ENCODE results near the gene ABCB8. TPM values are rescaled to one million over a fixed set of nuclear protein-coding genes. Genes with fewer than 3 reads are reported as not detected.

Gene ABCB8
- total and polyA plus RNA-seq, 9 of the 15 experiments (the other 6 are each of a cell fraction or from before 2014, with no cell fraction given): 7.6 to 106 (median 36.3) TPM

DNA sequence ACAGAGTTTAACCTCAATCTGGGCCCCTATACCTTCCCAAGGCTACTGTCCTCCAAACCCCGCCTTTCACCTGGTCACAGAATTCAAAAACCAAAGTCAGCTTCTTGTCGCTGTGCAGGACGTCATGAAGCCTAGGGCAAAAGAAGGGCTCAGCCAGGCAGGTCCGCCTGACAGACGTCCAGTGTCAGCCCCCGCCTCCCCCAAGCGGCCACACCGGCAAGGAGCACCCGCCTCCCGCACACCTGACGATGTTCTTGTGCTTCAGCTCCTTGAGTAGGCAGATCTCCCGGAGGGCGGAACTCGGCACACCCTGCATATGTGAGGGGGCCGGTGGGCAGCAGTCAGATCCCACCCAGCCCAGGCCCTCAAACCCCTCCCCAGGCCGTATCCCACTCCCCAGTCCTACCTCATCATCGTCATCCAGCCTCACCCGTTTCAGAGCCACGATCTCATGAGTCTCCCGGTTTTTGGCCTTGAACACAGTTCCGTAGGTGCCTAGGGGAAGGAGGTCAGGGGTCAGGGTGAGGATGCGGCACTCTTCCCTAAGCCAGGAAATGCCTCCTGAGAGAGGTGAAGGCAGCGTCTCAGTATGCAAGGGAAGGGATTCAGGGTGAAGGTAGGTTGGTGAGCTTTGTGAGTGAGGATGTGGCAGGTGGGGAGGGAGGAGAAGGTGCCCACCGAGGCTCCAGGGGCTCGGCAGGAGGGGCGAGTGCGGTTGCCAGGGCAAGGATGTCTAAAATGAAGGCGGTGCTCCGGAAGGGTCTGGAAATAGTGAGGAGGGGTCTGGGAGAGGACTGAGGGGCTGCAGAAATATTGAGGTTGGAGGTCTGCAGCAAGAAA, 28.6 kb downstream of the ABCB8 start (continued):
- TF ChIP-seq ZSCAN32 (CRISPR knock-in tag; IDR thresholded peaks at IDR 0.05): no peak
- no peak for TF ChIP-seq C11orf30 (IDR thresholded peaks at IDR 0.05; ENCODE audit: low read depth)
- no peak for TF ChIP-seq E2F3 (CRISPR knock-in tag; IDR thresholded peaks at IDR 0.05)
- TF ChIP-seq, protein P1, sequence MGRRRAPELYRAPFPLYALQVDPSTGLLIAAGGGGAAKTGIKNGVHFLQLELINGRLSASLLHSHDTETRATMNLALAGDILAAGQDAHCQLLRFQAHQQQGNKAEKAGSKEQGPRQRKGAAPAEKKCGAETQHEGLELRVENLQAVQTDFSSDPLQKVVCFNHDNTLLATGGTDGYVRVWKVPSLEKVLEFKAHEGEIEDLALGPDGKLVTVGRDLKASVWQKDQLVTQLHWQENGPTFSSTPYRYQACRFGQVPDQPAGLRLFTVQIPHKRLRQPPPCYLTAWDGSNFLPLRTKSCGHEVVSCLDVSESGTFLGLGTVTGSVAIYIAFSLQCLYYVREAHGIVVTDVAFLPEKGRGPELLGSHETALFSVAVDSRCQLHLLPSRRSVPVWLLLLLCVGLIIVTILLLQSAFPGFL (CRISPR knock-in tag; IDR thresholded peaks at IDR 0.05): no peak
- no peak for TF ChIP-seq MEIS2 (IDR thresholded peaks at IDR 0.05; ENCODE audit: partially characterized antibody)
- TF ChIP-seq, protein P2, sequence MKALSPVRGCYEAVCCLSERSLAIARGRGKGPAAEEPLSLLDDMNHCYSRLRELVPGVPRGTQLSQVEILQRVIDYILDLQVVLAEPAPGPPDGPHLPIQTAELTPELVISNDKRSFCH (CRISPR knock-in tag; IDR thresholded peaks at IDR 0.05): no peak
- TF ChIP-seq, protein P2 (tag; IDR thresholded peaks at IDR 0.05): no peak
- no peak for TF ChIP-seq ERF (CRISPR knock-in tag; IDR thresholded peaks at IDR 0.05)
- TF ChIP-seq FOXM1 (IDR thresholded peaks at IDR 0.05; ENCODE audit: low read depth): no peak
- TF ChIP-seq FOXM1 (CRISPR knock-in tag; IDR thresholded peaks at IDR 0.05; ENCODE audit: low read depth): no peak
- TF ChIP-seq, protein P3, sequence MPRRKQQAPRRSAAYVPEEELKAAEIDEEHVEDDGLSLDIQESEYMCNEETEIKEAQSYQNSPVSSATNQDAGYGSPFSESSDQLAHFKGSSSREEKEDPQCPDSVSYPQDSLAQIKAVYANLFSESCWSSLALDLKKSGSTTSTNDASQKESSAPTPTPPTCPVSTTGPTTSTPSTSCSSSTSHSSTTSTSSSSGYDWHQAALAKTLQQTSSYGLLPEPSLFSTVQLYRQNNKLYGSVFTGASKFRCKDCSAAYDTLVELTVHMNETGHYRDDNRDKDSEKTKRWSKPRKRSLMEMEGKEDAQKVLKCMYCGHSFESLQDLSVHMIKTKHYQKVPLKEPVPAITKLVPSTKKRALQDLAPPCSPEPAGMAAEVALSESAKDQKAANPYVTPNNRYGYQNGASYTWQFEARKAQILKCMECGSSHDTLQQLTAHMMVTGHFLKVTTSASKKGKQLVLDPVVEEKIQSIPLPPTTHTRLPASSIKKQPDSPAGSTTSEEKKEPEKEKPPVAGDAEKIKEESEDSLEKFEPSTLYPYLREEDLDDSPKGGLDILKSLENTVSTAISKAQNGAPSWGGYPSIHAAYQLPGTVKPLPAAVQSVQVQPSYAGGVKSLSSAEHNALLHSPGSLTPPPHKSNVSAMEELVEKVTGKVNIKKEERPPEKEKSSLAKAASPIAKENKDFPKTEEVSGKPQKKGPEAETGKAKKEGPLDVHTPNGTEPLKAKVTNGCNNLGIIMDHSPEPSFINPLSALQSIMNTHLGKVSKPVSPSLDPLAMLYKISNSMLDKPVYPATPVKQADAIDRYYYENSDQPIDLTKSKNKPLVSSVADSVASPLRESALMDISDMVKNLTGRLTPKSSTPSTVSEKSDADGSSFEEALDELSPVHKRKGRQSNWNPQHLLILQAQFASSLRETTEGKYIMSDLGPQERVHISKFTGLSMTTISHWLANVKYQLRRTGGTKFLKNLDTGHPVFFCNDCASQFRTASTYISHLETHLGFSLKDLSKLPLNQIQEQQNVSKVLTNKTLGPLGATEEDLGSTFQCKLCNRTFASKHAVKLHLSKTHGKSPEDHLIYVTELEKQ (CRISPR knock-in tag; IDR thresholded peaks at IDR 0.05): no peak
- no peak for TF ChIP-seq SREBF1 (IDR thresholded peaks at IDR 0.05; ENCODE audit: borderline replicate concordance, low read depth, low read length)
- TF ChIP-seq, protein P4, sequence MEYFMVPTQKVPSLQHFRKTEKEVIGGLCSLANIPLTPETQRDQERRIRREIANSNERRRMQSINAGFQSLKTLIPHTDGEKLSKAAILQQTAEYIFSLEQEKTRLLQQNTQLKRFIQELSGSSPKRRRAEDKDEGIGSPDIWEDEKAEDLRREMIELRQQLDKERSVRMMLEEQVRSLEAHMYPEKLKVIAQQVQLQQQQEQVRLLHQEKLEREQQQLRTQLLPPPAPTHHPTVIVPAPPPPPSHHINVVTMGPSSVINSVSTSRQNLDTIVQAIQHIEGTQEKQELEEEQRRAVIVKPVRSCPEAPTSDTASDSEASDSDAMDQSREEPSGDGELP (CRISPR knock-in tag; IDR thresholded peaks at IDR 0.05; ENCODE audit: borderline replicate concordance): peak; percentile 76; the same call in 1 of the 2 replicates
- TF ChIP-seq TARDBP (IDR thresholded peaks at IDR 0.05): no peak
- no peak for TF ChIP-seq SMARCE1 (IDR thresholded peaks at IDR 0.05)
- no peak for TF ChIP-seq NONO (IDR thresholded peaks at IDR 0.05; ENCODE audit: low read depth in 2 of 2, low read length in 1 of 2)
- TF ChIP-seq, protein P5, sequence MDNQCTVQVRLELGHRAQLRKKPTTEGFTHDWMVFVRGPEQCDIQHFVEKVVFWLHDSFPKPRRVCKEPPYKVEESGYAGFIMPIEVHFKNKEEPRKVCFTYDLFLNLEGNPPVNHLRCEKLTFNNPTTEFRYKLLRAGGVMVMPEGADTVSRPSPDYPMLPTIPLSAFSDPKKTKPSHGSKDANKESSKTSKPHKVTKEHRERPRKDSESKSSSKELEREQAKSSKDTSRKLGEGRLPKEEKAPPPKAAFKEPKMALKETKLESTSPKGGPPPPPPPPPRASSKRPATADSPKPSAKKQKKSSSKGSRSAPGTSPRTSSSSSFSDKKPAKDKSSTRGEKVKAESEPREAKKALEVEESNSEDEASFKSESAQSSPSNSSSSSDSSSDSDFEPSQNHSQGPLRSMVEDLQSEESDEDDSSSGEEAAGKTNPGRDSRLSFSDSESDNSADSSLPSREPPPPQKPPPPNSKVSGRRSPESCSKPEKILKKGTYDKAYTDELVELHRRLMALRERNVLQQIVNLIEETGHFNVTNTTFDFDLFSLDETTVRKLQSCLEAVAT (IDR thresholded peaks at IDR 0.05): peak in 1 of 2 experiments; percentile 54; a peak in 1 of 4 replicates
- TF ChIP-seq JUNB (CRISPR knock-in tag; conservative IDR thresholded peaks at IDR 0.05): no peak
- no peak for TF ChIP-seq NFE2 (IDR thresholded peaks at IDR 0.05; ENCODE audit: low read depth)
- TF ChIP-seq ZNF23 (CRISPR knock-in tag; IDR thresholded peaks at IDR 0.05): no peak
- TF ChIP-seq ZNF165 (CRISPR knock-in tag; IDR thresholded peaks at IDR 0.05; ENCODE audit: borderline replicate concordance): no peak
- no peak for TF ChIP-seq LEF1 (IDR thresholded peaks at IDR 0.05)
- TF ChIP-seq KDM2B (CRISPR knock-in tag; IDR thresholded peaks at IDR 0.05): no peak

All from K562 (cell line).